Measurements from ENCODE around the gene BRSK1. TPM values are rescaled to one million over a fixed set of nuclear protein-coding genes. Genes with fewer than 3 reads are reported as not detected.

Gene BRSK1
- 5.2 and 9.0 TPM in 2 replicates for total RNA-seq (ENCODE audit: low replicate concordance)

DNA sequence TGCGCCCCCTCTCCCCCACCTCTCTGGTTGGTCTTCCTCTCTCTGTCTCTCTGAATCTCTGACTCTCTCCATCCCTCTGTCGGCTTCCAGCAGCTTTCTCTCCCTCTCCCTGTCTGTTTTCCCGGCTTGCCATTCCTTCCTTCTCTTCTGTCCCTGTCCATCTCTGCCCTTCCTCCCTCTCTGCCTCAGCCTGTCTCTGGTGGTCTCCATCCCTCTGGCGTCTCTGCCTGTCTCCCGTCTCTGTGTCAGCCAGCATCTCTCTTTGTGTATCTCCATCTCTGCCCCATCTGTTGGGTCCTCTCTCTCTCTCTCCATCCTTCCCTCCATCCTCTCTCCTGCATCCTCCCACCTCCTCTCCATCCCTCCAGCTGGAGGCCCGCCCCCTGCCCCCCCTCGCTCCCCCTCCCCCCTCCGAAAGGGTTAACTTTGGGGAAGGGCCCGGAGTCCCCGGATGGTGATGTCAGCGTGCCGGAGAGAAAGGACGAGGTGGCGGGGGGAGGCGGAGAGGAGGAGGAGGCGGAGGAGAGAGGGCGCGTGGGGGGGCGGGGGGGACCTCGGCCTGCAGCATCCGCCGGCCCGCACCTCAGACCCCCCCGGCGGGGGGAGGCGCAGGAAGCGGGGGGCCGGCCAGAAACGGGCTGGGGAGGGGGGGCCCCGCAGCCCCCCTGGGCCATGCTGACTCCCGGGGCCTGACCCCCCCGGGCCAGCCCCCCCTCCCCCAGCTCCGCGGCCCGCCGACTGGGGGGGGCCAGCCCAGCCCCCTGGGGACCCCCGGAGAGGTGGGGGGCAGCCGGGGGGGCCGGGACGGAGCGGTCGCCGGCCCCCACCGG is at the start of gene BRSK1:
Gene BRSK1 (plus strand): TSS at position 450 of the 830 bp plus-strand sequence. CDS start 446 bp downstream, outside the sequence.
- DNase-seq (ENCODE audit: low read depth): peak; percentile 48
- TF ChIP-seq, protein P1, sequence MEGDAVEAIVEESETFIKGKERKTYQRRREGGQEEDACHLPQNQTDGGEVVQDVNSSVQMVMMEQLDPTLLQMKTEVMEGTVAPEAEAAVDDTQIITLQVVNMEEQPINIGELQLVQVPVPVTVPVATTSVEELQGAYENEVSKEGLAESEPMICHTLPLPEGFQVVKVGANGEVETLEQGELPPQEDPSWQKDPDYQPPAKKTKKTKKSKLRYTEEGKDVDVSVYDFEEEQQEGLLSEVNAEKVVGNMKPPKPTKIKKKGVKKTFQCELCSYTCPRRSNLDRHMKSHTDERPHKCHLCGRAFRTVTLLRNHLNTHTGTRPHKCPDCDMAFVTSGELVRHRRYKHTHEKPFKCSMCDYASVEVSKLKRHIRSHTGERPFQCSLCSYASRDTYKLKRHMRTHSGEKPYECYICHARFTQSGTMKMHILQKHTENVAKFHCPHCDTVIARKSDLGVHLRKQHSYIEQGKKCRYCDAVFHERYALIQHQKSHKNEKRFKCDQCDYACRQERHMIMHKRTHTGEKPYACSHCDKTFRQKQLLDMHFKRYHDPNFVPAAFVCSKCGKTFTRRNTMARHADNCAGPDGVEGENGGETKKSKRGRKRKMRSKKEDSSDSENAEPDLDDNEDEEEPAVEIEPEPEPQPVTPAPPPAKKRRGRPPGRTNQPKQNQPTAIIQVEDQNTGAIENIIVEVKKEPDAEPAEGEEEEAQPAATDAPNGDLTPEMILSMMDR (IDR thresholded peaks at IDR 0.05; ENCODE audit: insufficient read depth, low read length): no peak

DNA sequence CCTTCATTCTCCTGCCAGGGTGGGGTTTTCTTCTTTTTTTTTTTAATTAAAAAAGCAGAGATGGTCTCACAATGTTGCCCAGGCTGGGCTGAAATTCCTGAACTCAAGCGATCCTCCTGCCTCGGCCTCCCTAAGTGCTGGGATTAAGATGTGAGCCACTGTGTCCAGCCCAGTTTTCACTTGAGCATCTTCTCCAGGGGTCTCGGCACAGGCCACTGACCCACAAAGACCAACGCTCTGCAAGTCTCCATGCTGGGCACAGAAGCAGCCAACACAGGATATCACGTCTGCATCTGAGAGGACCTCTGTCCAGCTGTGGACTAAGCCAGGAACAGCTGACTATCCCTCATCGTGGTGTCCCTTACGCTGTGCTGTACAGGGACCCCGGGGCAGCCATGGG is 45.8 kb upstream of the BRSK1 start:
- TF ChIP-seq, protein P1 (IDR thresholded peaks at IDR 0.05; ENCODE audit: insufficient read depth, low read length): no peak
- H3K4me3 ChIP-seq (ENCODE audit: low read depth, low read length): no peak overlapping the region
- no peak for DNase-seq (ENCODE audit: low read depth)

More for the DNA sequence above, at the start of gene BRSK1:
- peak within 1 kb of the TSS; percentile 63 for H3K4me3 ChIP-seq (ENCODE audit: low read depth, low read length)

DNA sequence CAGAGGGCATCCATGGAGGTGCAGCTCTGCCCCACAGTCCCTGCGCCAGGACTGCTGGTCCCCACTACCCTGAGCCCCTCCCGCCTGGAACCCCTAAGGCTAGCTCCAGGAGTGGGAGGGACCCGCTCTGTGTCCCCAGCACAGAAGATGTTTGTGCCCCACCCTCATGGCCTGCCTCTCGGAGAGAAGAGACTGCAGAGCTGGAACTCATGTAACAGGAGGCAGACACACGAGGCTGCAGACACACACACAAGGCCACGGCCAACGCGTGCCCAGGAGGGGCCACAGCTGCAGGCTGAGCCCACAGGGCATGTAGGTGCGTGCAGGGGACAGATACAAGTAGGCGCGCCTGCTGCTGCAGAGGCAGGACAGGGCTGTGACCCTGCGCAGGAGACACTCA is 44.8 kb upstream of the BRSK1 start:
- no peak for DNase-seq (ENCODE audit: low read depth)
- H3K4me3 ChIP-seq (ENCODE audit: low read depth, low read length): no peak overlapping the region
- TF ChIP-seq, protein P1 (IDR thresholded peaks at IDR 0.05; ENCODE audit: insufficient read depth, low read length): no peak

DNA sequence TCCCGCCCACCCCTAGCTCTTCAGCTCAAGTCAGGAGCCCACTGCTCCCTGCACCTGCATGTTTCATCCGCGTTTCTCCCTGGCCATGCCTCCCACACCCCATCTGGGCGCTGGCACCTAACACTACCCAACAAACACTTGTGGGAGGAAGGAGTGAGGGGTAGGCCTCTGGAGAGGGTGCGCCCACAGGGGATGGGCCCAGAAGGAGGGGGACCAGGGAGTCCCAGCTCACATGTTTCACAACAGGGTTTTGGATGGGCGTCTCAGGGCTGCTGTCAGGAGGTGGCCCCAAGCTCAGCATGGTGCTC is 43.1 kb upstream of the BRSK1 start:
- DNase-seq (ENCODE audit: low read depth): no peak
- TF ChIP-seq, protein P1 (IDR thresholded peaks at IDR 0.05; ENCODE audit: insufficient read depth, low read length): no peak
- H3K4me3 ChIP-seq (ENCODE audit: low read depth, low read length): no peak overlapping the region

DNA sequence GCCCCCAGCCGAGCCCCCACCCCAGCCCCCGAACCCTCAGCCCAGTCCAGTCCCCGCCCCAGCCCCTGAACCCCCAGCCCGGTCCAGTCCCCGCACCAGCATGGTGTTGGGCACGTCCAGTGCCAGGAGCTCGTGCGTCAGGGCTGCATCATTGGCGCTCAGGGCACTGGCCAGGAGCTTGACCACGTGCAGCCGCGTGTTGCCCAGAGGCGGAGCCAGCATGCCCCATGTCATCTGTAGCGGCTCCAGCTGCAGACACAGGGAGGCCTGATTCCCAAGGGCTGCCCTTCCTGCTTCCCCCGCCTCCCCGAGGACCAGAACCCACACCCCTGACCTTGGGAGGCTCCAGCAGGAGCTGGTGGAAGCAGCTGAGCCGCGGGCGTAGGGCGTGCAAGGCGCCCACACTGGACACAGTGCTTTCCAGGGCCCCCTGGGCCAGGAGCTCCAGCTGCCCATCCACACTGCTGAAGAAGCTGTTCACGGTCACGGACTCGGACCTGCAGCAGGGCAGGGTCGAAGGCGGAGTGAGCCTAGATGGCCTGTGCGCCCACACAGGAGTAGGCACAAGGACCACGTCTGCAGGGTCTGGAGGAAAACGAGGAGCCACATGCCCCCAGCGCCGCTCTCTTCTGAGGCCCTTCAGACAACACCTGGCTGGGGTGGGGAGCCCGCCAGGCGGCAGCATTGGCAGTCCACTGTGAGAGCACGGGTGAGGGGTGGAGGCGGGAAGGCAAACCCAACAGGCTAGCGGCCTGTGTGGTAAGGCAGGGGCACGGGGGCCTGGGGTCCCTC is 42.5 kb upstream of the BRSK1 start:
- TF ChIP-seq, protein P1 (IDR thresholded peaks at IDR 0.05; ENCODE audit: insufficient read depth, low read length): no peak
- DNase-seq (ENCODE audit: low read depth): no peak
- no peak overlapping the region for H3K4me3 ChIP-seq (ENCODE audit: low read depth, low read length)

DNA sequence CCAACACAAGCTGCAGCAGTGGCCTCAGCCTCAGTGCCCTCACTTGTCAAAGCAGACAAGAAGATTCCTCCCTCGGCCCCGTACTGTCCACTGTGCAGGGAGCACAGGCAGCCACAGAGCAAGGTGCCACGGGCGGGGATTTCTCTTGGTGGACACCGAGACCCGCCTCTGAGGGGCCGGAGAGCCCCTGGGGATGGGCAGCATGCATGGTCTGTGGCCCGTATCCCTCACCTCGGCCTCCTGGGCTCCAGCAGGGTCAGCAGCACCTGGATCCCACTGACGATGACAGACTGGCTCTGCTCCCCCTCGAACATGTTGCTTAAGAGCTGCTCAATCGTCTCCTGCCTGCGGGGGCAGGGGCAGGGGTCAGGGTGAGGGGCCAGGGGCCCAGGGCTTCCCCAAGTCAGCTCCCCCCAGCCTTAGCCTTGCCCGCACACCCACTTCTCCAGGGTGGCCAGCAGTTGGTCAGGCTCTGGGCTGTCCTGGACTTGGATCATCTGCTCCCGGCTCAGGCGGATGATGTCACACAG is 41.8 kb upstream of the BRSK1 start:
- no peak overlapping the region for H3K4me3 ChIP-seq (ENCODE audit: low read depth, low read length)
- DNase-seq (ENCODE audit: low read depth): no peak
- TF ChIP-seq, protein P1 (IDR thresholded peaks at IDR 0.05; ENCODE audit: insufficient read depth, low read length): no peak
